ENCODE data around the gene SBF1.
"Not testable (repeated sequence)": the region's sequence is repeated elsewhere in the genome, so short reads cannot be mapped to it uniquely, and the experiment has no call there.

The SBF1 gene, protein sequence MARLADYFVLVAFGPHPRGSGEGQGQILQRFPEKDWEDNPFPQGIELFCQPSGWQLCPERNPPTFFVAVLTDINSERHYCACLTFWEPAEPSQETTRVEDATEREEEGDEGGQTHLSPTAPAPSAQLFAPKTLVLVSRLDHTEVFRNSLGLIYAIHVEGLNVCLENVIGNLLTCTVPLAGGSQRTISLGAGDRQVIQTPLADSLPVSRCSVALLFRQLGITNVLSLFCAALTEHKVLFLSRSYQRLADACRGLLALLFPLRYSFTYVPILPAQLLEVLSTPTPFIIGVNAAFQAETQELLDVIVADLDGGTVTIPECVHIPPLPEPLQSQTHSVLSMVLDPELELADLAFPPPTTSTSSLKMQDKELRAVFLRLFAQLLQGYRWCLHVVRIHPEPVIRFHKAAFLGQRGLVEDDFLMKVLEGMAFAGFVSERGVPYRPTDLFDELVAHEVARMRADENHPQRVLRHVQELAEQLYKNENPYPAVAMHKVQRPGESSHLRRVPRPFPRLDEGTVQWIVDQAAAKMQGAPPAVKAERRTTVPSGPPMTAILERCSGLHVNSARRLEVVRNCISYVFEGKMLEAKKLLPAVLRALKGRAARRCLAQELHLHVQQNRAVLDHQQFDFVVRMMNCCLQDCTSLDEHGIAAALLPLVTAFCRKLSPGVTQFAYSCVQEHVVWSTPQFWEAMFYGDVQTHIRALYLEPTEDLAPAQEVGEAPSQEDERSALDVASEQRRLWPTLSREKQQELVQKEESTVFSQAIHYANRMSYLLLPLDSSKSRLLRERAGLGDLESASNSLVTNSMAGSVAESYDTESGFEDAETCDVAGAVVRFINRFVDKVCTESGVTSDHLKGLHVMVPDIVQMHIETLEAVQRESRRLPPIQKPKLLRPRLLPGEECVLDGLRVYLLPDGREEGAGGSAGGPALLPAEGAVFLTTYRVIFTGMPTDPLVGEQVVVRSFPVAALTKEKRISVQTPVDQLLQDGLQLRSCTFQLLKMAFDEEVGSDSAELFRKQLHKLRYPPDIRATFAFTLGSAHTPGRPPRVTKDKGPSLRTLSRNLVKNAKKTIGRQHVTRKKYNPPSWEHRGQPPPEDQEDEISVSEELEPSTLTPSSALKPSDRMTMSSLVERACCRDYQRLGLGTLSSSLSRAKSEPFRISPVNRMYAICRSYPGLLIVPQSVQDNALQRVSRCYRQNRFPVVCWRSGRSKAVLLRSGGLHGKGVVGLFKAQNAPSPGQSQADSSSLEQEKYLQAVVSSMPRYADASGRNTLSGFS (N-terminal part only)

DNA sequence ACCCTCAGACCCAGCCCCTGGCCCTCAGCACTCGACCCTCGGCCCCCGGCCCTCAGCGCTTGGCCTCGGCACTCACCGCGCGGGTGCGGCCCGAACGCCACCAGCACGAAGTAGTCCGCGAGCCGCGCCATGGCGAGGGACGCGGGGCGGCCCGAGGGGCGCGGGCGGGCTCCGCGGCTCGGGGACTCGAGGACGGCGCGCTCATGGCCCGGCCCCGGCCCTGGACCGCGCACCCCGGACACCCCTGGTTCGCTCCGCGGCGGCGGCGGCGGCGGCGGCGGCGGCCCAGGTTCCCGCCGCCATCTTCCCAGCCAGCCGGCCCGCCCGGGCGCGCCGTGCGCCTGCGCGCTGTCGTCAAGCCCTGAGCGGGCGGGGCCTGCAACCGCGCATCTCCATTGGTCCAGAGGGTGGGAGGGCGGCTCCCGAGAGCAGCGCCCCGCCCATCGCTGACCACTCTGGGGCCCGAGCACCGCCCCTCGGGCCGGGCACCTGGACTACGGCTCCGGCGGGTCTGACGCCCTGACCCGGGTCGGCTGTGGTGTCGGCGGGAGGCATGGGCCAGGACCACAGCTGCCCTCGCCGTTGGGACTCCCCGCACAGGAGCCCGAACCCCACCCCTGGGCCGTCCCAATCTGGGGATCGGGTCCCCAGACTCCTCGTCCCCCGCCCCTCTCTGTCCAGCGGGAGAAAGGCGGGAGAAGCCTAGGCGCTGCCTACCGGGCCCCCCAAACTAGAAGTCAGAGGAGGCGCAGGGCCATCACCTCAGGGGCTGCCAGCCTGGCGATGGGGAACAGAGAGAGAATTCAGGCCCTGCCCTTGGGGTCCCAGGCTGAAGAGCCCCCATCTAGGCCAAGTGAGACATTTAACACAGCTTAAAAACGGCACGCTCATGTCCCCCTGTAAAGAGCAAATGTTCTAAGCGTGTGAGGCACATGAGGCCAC, at the start of gene SBF1:
Gene SBF1, minus strand, starts transcription at position 326 of the 942 bp plus-strand sequence. Its CDS starts 195 bp downstream, at position 131.
- DNase-seq (ENCODE audit: low read depth) = peak; percentile 85

DNA sequence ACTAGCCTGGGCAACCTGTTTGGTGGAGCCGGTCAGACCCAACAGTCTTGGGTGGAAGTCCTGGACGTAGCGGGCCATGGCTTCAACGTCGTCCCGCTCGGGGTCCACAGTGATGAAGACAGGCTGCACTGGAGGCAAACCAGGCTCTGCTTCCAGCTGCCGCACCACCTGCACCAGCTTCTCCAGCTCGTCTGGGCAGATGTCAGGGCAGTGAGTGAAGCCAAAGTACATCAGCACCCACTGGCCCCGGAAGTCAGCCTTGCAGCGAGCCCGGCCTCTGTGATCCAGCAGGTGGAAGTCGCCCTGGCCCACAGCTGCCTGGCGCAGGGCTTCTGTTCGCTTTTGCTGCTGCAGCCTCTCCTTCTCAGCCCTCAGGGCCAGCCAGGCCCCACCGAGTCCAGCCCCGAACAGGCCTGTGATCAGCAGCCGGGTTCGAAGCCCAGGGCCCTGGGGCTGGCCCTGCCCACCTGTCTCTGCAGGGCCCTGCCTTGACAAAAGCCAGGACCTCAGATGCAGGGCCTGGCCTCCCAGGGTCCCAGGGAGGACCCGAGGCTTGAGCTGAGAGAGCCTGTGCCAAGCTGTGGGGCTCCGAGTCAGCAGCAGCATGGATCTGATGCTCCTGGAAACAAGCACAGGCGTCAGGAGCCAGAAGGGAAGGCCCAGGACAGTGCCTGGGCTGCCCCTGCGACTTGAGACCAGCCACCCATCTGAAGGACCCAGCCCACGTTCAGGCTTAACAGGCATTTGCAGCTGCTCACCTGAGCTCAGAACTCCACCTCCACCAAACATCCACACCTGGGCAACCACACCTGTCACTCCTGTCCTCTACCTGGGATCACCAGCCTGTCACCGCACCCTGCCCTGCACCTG, 49.2 kb upstream of the SBF1 start:
- no peak for DNase-seq (ENCODE audit: low read depth)

DNA sequence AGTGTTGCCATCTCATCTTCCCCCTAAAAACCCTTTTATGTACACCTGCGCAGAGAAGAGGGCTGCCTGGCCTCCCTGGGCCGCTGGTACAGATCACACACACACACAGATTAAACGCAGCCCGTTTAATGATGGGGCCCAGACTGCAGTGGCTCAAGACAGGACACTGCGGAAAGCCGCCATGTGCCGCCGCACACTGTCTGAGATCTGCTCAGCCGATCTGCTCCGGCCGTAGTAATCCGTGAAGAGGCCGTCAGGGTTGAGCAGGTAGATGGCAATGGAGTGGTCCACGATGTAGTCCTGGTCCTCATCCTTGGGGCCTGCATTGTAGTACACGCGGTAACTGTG, 48.6 kb upstream of the SBF1 start:
- DNase-seq (ENCODE audit: low read depth) = no peak

DNA sequence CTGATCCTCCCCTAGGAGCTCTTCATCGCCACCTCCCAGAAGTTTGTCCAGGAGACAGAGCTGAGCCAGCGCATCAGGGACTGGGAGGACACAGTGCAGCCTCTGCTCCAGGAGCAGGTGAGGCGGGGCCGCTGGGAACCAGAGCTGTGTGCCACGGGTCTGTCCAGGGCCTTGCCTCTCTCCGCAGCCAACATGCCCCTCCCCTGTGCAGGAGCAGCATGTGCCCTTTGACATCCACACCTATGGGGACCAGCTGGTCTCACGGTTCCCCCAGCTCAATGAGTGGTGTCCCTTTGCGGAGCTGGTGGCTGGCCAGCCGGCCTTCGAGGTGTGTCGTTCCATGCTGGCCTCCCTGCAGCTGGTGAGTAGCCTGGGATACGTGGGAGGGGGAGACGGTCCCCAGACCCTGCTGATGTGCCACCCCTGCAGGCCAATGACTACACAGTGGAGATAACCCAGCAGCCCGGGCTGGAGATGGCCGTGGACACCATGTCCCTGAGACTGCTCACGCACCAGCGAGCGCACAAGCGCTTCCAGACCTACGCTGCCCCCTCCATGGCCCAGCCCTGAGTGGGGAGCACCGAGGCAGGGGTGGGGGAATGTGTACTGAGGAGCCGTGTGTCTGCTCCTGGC, 48.1 kb upstream of the SBF1 start:
- DNase-seq (ENCODE audit: low read depth) = no peak

DNA sequence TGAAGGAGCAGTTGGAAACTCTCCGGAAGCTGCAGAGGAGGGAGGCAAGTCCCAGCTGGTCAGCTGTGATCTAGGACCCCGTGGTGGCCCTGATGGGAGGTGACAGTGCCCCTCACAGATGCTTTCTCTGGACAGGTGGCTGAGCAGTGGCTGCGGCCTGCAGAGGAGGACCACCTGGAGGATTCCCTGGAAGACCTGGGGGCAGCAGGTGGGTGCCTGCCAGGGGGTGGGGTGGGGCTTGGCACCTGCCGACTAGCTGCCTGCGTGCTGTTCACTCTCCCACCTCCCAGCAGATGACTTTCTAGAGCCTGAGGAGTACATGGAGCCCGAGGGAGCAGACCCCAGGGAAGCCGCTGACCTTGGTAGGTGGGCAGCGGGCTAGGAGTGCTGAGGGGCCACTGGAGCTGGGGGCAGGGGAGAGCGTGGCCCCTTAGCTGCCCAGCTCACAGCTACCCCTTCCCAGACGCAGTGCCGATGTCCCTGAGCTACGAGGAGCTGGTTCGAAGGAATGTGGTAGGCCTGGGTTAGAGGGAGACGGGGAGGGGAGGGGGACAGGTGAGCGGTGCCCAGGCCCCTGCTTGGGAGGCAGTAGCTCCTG, 47.5 kb upstream of the SBF1 start:
- no peak for DNase-seq (ENCODE audit: low read depth)

DNA sequence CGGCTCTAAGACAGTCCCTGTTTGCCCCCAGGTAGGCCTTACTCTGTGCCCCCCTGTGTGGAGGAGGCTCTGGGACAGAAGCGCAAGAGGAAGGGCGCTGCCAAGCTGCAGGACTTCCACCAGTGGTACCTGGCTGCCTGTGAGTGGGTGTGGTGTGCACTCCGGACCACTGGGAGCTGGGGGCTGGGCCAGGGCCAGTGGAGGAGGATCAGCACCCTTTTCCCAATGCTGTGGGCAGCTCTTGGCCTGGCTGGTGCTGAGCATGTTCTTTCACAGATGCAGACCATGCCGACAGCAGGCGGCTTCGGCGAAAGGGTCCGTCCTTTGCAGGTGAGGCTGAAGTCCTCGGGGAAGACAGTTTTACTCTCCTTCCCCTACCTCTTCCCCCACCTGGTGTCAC, 46.9 kb upstream of the SBF1 start:
- DNase-seq (ENCODE audit: low read depth) = no peak

DNA sequence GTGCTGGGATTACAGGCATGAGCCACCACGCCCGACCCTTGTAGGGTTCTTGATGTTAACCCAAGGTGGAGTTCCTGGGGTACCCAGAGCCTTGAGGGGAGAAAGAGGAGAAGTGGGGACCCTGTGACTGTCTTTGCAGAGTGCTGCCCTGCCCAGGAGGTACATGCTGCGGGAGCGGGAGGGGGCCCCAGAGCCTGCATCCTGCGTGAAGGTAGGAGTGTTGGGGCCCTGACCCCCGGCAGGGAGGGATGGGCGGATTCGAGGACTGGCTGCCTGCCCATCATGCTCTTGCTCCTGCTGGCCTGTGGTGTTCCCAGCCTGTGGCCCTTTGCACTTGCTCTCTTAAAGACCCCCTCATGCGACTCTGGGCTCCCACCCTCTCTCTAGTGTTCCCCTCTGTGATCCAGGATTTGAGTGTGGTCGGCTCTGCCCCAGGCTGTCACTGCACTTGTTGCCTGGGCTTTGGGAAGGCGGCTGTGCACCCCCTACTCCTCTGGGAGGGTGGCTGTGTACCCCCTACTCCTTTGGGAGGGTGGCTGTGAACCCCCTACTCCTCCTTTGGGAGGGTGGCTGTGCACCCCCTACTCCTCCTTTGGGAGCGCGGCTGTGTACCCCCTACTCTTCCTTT, 46.1 kb upstream of the SBF1 start:
- no peak for DNase-seq (ENCODE audit: low read depth)

DNA sequence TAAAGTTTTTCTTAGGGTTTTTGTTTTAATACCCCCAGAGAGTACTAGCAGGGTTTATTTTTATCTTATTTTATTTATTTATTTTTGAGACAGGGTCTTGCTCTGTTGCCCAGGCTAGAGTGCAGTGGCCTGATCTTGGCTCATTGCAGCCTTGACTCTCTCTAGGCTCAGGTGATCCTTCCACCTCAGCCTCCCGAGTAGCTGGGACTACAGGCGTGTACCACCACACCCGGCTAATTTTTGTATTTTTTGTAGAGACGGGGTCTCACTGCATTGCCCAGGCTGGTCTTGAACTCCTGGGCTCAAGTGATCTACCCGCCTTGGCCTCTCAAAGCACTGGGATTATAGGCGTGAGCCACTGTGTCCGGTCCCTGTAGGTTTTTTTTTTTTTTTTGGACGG, 45.3 kb upstream of the SBF1 start:
- not testable (repeated sequence) for DNase-seq (ENCODE audit: low read depth)

DNA sequence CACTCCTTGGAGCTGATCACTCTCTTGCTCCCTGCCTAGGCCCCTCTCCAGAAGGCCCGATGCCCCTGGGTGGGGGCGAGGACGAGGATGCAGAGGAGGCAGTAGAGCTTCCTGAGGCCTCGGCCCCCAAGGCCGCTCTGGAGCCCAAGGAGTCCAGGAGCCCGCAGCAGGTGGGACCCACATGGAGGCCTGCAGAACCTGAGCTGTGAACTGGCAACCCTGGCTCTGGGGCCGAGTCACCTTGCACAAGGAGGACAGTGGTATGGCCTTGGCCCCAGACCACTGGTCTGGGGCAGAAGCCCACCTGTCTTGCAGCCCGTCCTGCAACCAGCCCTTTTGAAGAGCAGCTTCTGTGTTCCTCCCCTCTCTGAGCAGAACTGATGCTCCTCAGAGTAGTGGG, 44.3 kb upstream of the SBF1 start:
- DNase-seq (ENCODE audit: low read depth) = no peak

DNA sequence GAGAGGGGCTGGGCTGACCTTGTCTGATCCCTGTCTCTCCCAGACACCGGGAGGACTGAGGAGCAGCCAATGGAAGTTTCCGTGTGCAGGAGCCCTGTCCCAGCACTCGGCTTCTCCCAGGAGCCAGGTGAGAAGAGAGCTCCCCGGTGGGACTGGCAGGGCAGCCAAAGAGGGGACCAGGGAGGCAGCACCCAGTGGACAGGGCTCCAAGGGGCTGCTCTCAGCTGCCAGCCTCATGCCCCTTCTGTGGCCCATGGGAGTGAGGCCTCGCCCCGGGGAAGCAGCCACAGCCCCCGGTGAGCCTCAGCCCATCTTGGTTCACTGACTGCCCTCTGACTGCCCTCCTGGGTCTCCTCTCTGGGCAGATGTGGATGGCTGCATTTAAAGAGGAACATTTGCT, 43.8 kb upstream of the SBF1 start:
- DNase-seq (ENCODE audit: low read depth) = no peak

DNA sequence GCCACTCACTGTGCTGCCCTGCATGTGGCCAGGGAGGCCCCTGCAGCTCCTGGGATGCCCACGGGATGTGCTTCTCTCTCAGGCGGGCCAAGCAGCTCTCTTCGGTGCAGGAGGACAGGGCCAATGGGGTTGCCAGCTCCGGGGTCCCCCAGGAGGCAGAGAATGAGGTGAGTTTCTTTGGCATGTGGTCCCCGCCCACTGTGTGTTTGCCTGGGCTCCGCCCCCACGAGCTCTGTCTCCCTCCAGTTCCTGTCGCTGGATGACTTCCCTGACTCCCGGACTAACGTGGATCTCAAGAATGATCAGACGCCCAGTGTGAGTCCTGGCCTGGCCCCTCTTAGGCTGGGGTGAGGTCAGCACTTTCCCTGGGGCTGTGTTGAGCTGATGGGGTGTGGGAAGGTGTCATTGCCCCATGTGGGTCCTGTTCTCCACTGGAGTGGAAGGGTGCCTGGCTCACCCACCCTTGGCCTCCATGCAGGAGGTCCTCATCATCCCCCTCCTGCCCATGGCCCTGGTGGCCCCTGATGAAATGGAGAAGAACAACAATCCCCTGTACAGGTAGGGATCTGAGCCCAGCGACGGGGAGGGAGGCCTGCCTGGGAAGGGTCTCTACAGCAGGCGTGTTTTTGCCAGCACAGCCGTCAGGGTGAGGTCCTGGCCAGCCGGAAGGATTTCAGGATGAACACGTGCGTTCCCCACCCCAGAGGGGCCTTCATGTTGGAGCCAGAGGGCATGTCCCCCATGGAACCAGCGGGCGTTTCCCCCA, 42.8 kb upstream of the SBF1 start:
- DNase-seq (ENCODE audit: low read depth) = no peak

DNA sequence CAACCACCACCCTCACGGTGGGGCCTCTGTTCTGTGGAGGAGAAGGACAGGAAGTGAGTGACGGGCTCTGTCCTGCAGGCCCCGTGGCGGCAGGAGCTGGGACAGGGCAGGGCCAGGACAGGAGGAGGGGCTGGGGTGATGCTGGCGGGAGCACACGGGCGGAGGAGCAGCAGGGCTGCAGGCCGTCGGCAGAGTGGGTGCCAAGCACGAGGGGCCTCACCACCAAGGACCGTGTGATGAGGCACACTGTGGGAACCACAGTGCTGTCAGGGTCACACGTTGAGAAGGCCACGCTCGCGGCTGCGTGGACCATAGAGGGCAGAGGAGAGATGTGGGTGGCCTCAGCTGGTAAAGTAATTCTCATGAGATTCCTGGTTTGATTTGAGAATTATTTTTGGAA, 42.1 kb upstream of the SBF1 start:
- no peak for DNase-seq (ENCODE audit: low read depth)

DNA sequence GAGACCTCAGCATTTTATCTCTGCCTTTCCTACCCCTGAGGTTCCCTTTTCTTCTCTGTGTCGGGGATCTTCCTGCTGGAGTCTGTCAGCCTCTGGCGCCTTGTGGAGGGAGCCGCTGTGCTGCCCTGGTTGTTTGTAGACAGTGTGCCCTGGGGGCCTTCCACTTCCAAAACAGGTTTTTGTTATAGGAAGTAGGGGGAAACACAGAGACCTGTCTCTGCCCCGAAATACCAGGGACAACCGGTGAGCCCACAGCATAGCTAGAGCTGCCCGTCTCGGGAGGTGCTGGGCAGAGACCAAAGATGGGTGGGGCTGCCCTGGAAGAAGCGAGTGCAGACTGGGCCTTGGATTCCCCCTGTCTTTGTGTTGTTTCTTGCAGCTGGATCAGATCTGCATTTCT, 41.2 kb upstream of the SBF1 start:
- no peak for DNase-seq (ENCODE audit: low read depth)

DNA sequence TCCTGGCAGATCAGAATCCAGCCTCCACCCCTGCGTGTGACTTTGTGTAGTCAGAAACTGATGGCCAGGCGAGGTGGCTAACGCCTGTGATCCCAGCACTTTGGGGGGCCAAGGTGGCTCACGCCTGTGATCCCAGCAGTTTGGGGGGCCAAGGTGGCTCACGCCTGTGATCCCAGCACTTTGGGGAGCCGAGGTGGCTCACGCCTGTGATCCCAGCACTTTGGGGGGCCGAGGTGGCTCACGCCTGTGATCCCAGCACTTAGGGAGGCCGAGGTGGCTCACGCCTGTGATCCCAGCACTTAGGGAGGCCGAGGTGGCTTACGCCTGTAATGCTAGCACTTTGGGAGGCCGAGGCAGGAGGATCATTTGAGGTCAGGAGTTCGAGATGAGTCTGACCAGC, 38.3 kb upstream of the SBF1 start:
- no peak for DNase-seq (ENCODE audit: low read depth)

DNA sequence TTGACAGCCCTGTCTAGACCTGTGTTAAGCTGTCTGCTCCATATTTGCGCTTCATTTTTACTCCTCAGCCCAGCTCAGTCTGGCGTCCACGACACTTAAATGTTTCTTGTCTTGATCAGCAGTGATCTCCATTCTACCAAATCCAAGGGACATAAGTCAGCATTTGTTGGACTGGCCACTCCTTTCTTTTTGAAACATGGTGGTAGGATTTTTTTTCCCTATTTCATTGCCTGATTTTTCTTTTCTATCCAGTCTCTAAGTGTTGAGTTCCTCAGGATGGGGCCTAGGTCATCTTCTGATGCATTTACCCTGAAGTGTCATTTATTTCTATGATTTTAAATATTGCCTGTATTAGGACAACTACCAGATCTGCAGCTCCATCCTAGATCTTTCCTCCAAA, 34.1 kb upstream of the SBF1 start:
- no peak for DNase-seq (ENCODE audit: low read depth)

DNA sequence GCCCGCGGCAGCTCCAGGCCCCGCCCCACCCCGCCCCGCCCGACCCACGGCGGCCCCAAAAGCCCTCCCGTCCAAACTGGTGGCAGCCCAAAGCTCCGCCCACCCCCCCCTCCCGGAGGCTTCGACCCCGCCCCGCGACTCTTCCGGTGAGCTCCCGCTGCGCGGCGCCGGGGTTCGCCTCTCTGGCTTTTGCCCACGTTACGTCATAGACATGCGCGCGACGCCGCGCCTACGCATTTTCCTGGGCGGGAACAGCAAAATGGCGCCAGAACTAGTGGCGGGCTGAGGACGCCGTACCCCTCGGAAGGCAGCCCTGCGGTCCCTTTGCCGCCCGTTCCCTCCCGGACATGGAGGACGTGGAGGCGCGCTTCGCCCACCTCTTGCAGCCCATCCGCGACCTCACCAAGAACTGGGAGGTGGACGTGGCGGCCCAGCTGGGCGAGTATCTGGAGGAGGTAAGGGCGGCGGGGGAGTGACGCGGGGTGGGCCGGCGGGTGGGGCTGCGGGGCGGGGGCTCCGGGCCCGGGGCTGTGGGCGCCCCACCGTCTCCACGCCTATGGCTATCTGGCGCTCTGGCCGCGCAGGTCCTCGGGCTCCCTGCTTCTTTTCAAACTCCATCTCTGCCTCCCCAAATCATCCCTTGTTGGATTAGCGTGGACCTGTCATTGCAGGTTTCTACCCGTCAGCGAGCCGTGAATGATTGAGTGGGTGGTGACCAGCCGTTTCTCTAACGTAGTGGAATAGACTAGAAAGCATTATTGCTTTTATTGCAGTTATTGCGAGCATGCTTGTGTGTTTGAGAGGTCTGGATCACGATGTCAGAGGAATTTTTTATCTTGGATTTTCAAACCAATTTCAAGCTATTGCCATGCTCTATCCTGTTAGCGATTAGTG, 33.4 kb upstream of the SBF1 start, which contains the start of gene NCAPH2:
Gene NCAPH2, plus strand, starts transcription at position 234 of the 894 bp plus-strand sequence. Its CDS starts 114 bp downstream, at position 348.
- DNase-seq (ENCODE audit: low read depth) = peak; percentile 96

DNA sequence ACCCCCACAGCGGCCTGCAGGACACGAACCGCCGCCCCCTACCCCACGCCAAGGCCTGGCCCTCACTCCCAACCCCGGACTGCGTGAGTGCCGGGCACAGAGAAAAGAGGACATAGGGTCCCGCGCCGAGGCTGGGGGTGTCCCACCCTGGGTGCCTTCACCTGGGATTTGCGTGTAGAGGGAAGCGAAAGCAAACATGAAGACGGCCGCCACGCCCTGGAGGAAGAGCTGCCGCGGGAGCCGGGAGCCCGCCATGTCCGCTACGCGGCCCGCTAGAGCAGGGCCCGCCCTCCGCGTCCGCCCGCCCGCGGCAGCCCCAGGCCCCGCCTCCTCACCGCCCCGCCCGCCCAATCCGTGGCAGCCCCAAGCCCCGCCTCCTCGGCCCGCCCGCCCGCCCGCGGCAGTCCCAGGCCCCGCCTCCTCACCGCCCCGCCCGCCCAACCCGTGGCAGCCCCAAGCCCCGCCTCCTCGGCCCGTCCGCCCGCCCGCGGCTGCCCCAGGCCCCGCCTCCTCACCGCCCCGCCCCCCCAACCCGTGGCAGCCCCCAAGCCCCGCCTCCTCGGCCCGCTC, 32.7 kb upstream of the SBF1 start, which contains the start of gene LMF2:
Gene LMF2, minus strand, starts transcription at position 282 of the 570 bp plus-strand sequence. Its CDS starts 27 bp downstream, at position 255.
- DNase-seq (ENCODE audit: low read depth) = peak; percentile 92
